Memory B cell (primary cell): ENCODE data around the gene CEP164.

Experiments used
- ATAC-seq: fragments of 150-1000 bp; cut with Tn5 transposase; 2 replicates; pipeline ENCODE4 v1.10.0; 2021; ENCODE audit warnings: low read depth, mild to moderate bottlenecking, moderate library complexity
- DNase-seq, 2 donors: peaks; one replicate each; pipeline ENCODE4 v3.0.0; 2022; ENCODE audit warnings: low spot score in 2 of 2
- H3K27ac Mint-ChIP-seq: one replicate; pipeline ENCODE4 v1.8.0; 2022; ENCODE audit warnings: mild to moderate bottlenecking, moderate library complexity, mixed read lengths
- H3K27me3 Mint-ChIP-seq: one replicate; pipeline ENCODE4 v1.8.0; 2022; ENCODE audit warnings: mixed read lengths
- H3K36me3 Mint-ChIP-seq: one replicate; pipeline ENCODE4 v1.8.0; 2022; ENCODE audit warnings: mild to moderate bottlenecking, mixed read lengths
- H3K4me1 Mint-ChIP-seq: one replicate; pipeline ENCODE4 v1.8.0; 2022; ENCODE audit warnings: mixed read lengths
- H3K4me3 Mint-ChIP-seq: one replicate; pipeline ENCODE4 v1.8.0; 2022; ENCODE audit warnings: mild to moderate bottlenecking, moderate library complexity, mixed read lengths
- H3K9me3 Mint-ChIP-seq: one replicate; pipeline ENCODE4 v1.8.0; 2022; ENCODE audit warnings: mixed read lengths

CEP164 gene

GRCh38 chr11:117421041-117421440 is 93.4 kb downstream of the CEP164 start:
- H3K4me1 Mint-ChIP-seq: no peaks in the 10 kb centered on the region

GRCh38 chr11:117421476-117421875 is 93.8 kb downstream of the CEP164 start:
- no peak overlapping the region for H3K4me3 Mint-ChIP-seq
- H3K27me3 Mint-ChIP-seq: peaks cover 8% of the 10 kb centered on the region
- H3K4me1 Mint-ChIP-seq: no peaks in the 10 kb centered on the region
- H3K36me3 Mint-ChIP-seq: no peaks in the 10 kb centered on the region
- H3K9me3 Mint-ChIP-seq: no peaks in the 10 kb centered on the region
- no peak for DNase-seq
- H3K27ac Mint-ChIP-seq: no peak overlapping the region
- ATAC-seq: no peak

More at GRCh38 chr11:117421041-117421440, 93.4 kb downstream of the CEP164 start:
- ATAC-seq (no peak), DNase-seq (no peak)
- Mint-ChIP-seq H3K27me3 (peaks cover 8% of the 10 kb centered on the region), H3K27ac (no peak overlapping the region), H3K36me3 (no peaks in the 10 kb centered on the region), H3K9me3 (no peaks in the 10 kb centered on the region), H3K4me3 (no peak overlapping the region)

- H3K4me1 Mint-ChIP-seq: no peaks in the 10 kb centered on the region
- H3K27ac Mint-ChIP-seq: no peak overlapping the region
- H3K27me3 Mint-ChIP-seq: peaks cover 10% of the 10 kb centered on the region
- no peaks in the 10 kb centered on the region for H3K9me3 Mint-ChIP-seq
- no peak for DNase-seq
- ATAC-seq: no peak
- H3K4me3 Mint-ChIP-seq: no peak overlapping the region
- H3K36me3 Mint-ChIP-seq: no peaks in the 10 kb centered on the region
Measured at GRCh38 chr11:117423046-117423575, 95.5 kb downstream of the CEP164 start.

- no peaks in the 10 kb centered on the region for H3K36me3 Mint-ChIP-seq
- no peak overlapping the region for H3K4me3 Mint-ChIP-seq
- DNase-seq (no peak), ATAC-seq (no peak)
- H3K4me1 Mint-ChIP-seq: no peaks in the 10 kb centered on the region
- no peak overlapping the region for H3K27ac Mint-ChIP-seq
- no peaks in the 10 kb centered on the region for H3K9me3 Mint-ChIP-seq
- H3K27me3 Mint-ChIP-seq: peaks cover 10% of the 10 kb centered on the region
Measured at GRCh38 chr11:117424781-117425180, 97.1 kb downstream of the CEP164 start.

GRCh38 chr11:117425679-117426296 is 98.1 kb downstream of the CEP164 start:
- Mint-ChIP-seq H3K36me3 (no peaks in the 10 kb centered on the region), H3K9me3 (no peaks in the 10 kb centered on the region), H3K4me1 (no peaks in the 10 kb centered on the region), H3K27ac (no peak overlapping the region), H3K4me3 (no peak overlapping the region), H3K27me3 (peaks cover 10% of the 10 kb centered on the region)
- DNase-seq: no peak
- no peak for ATAC-seq

GRCh38 chr11:117426297-117426685 is 98.6 kb downstream of the CEP164 start:
- peak overlapping the region; percentile 21 for H3K4me3 Mint-ChIP-seq

GRCh38 chr11:117426941-117427340 is 99.3 kb downstream of the CEP164 start:
- H3K36me3 Mint-ChIP-seq: no peaks in the 10 kb centered on the region
- ATAC-seq: no peak
- H3K9me3 Mint-ChIP-seq: no peaks in the 10 kb centered on the region
- no peak overlapping the region for H3K4me3 Mint-ChIP-seq
- H3K27me3 Mint-ChIP-seq: peaks cover 9% of the 10 kb centered on the region
- no peaks in the 10 kb centered on the region for H3K4me1 Mint-ChIP-seq
- DNase-seq: no peak
- H3K27ac Mint-ChIP-seq: no peak overlapping the region

More at GRCh38 chr11:117426297-117426685, 98.6 kb downstream of the CEP164 start:
- no peaks in the 10 kb centered on the region for H3K9me3 Mint-ChIP-seq
- H3K36me3 Mint-ChIP-seq: no peaks in the 10 kb centered on the region
- ATAC-seq (peak; percentile 29), DNase-seq (peak; percentile 64 to 72)
- no peak overlapping the region for H3K27ac Mint-ChIP-seq
- H3K27me3 Mint-ChIP-seq: peaks cover 10% of the 10 kb centered on the region
- no peaks in the 10 kb centered on the region for H3K4me1 Mint-ChIP-seq

- Mint-ChIP-seq H3K9me3 (no peaks in the 10 kb centered on the region), H3K27me3 (peaks cover 8% of the 10 kb centered on the region), H3K27ac (no peak overlapping the region), H3K4me1 (no peaks in the 10 kb centered on the region), H3K36me3 (no peaks in the 10 kb centered on the region), H3K4me3 (no peak overlapping the region)
- ATAC-seq: no peak
- no peak for DNase-seq
Measured at GRCh38 chr11:117427356-117427874, 99.8 kb downstream of the CEP164 start.

GRCh38 chr11:117428186-117428855 is 100.7 kb downstream of the CEP164 start:
- H3K27ac Mint-ChIP-seq: no peak overlapping the region
- no peak overlapping the region for H3K4me3 Mint-ChIP-seq
- H3K9me3 Mint-ChIP-seq: no peaks in the 10 kb centered on the region
- no peak for ATAC-seq
- no peak for DNase-seq
- no peaks in the 10 kb centered on the region for H3K4me1 Mint-ChIP-seq
- peaks cover 8% of the 10 kb centered on the region for H3K27me3 Mint-ChIP-seq
- no peaks in the 10 kb centered on the region for H3K36me3 Mint-ChIP-seq

GRCh38 chr11:117428856-117429229 is 101.2 kb downstream of the CEP164 start:
- no peak overlapping the region for H3K4me3 Mint-ChIP-seq
- H3K36me3 Mint-ChIP-seq: no peaks in the 10 kb centered on the region
- DNase-seq (no peak), ATAC-seq (no peak)
- H3K4me1 Mint-ChIP-seq: no peaks in the 10 kb centered on the region
- H3K27me3 Mint-ChIP-seq: peaks cover 6% of the 10 kb centered on the region
- no peak overlapping the region for H3K27ac Mint-ChIP-seq
- no peaks in the 10 kb centered on the region for H3K9me3 Mint-ChIP-seq

GRCh38 chr11:117430293-117430955 is 102.8 kb downstream of the CEP164 start:
- Mint-ChIP-seq H3K4me3 (no peak overlapping the region), H3K4me1 (no peaks in the 10 kb centered on the region), H3K9me3 (no peaks in the 10 kb centered on the region), H3K27ac (no peak overlapping the region), H3K27me3 (peaks cover 1% of the 10 kb centered on the region), H3K36me3 (no peaks in the 10 kb centered on the region)
- DNase-seq (no peak), ATAC-seq (no peak)

- H3K4me3 Mint-ChIP-seq: no peak overlapping the region
- no peaks in the 10 kb centered on the region for H3K4me1 Mint-ChIP-seq
- H3K36me3 Mint-ChIP-seq: no peaks in the 10 kb centered on the region
- no peak for ATAC-seq
- no peak for DNase-seq
- H3K9me3 Mint-ChIP-seq: no peaks in the 10 kb centered on the region
- H3K27me3 Mint-ChIP-seq: peaks cover 4% of the 10 kb centered on the region
- H3K27ac Mint-ChIP-seq: no peak overlapping the region
Measured at GRCh38 chr11:117431436-117431835, 103.8 kb downstream of the CEP164 start.

GRCh38 chr11:117433717-117434116 is 106.1 kb downstream of the CEP164 start:
- H3K4me1 Mint-ChIP-seq: no peaks in the 10 kb centered on the region
- peaks cover 8% of the 10 kb centered on the region for H3K27me3 Mint-ChIP-seq
- no peaks in the 10 kb centered on the region for H3K36me3 Mint-ChIP-seq
- no peak for ATAC-seq
- no peak for DNase-seq
- H3K4me3 Mint-ChIP-seq: no peak overlapping the region
- no peak overlapping the region for H3K27ac Mint-ChIP-seq
- no peaks in the 10 kb centered on the region for H3K9me3 Mint-ChIP-seq

GRCh38 chr11:117434481-117434880 is 106.8 kb downstream of the CEP164 start:
- no peak for DNase-seq
- no peak overlapping the region for H3K27ac Mint-ChIP-seq
- no peak overlapping the region for H3K4me3 Mint-ChIP-seq
- ATAC-seq: no peak
- no peaks in the 10 kb centered on the region for H3K36me3 Mint-ChIP-seq
- no peaks in the 10 kb centered on the region for H3K9me3 Mint-ChIP-seq
- no peaks in the 10 kb centered on the region for H3K4me1 Mint-ChIP-seq
- peaks cover 10% of the 10 kb centered on the region for H3K27me3 Mint-ChIP-seq
